GM21723 (cell line): ENCODE data around the gene SNX21.
"Not testable (repeated sequence)": the region's sequence is repeated elsewhere in the genome, so short reads cannot be mapped to it uniquely, and the experiment has no call there.

Experiments
- ATAC-seq: cut with Tn5 transposase; IDR thresholded peaks from one replicate; pipeline ENCODE4 v1.9.1; 2021; ENCODE audit warnings: mild to moderate bottlenecking, moderate library complexity; ENCODE audit not compliant: unreplicated experiment

The SNX21 gene, protein sequence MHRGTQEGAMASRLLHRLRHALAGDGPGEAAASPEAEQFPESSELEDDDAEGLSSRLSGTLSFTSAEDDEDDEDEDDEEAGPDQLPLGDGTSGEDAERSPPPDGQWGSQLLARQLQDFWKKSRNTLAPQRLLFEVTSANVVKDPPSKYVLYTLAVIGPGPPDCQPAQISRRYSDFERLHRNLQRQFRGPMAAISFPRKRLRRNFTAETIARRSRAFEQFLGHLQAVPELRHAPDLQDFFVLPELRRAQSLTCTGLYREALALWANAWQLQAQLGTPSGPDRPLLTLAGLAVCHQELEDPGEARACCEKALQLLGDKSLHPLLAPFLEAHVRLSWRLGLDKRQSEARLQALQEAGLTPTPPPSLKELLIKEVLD

GRCh38 chr20:45833030-45833882 is at the start of gene SNX21:
Gene SNX21 (plus strand): TSS chr20:45833799. CDS start chr20:45833920, 121 bp downstream.
- ATAC-seq = no peak

DNA sequence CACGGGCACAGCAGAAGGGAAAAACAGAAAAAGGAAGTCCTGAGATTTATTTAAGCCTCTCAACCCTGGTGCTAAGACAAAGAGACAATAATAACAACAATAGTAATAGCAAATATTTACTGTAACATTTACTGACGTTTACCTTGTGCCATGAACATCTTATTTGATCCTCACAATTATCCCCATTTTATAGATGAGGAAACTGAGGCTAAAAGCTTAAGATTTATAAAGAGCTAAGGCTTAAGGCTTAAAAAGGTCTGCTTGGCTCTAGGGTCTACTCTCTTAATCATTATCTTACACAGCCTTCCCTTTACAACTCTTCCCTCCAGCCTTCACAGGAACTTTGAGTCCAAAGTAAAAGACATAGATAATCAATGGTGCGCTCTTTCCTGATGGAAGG is 45.2 kb upstream of the SNX21 start:
- no peak for ATAC-seq

DNA sequence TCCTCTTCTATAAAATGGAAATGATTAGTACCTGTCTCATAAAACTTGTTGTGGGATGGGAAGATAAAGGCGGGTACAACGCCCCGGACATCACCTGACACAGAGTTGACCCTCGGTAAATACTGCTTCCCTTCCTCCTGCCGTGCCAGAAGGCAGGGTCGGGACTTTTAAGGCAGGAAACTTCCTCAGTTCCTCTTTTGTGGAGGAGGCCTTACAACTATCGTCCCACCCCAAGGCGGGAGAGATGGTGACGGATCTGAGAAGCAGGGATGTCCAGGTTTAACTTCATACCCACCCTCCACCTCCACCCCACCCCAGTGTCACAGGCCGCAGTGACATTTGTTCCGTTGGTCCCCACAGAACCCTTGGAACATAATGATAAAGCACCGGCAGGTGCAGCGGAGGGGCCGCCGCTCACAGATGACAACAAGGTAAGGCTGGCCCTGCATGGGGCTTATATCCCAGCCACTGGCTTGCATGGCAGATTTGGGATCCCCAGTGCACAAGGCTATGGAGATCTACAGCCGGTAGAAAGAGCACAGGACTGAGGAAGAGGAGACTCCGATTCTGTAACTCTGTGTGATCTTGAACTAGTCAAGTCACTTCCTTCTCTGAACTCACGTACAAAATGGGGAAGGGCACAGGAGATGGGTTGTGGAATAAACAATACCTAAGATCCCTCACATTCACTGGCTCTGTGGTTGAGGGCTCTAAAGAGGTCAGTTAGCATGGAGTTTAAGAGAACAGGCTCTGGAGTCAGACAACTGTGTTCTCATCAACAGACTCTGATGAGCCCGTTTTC is 41.1 kb upstream of the SNX21 start:
- ATAC-seq = peak; percentile 10

DNA sequence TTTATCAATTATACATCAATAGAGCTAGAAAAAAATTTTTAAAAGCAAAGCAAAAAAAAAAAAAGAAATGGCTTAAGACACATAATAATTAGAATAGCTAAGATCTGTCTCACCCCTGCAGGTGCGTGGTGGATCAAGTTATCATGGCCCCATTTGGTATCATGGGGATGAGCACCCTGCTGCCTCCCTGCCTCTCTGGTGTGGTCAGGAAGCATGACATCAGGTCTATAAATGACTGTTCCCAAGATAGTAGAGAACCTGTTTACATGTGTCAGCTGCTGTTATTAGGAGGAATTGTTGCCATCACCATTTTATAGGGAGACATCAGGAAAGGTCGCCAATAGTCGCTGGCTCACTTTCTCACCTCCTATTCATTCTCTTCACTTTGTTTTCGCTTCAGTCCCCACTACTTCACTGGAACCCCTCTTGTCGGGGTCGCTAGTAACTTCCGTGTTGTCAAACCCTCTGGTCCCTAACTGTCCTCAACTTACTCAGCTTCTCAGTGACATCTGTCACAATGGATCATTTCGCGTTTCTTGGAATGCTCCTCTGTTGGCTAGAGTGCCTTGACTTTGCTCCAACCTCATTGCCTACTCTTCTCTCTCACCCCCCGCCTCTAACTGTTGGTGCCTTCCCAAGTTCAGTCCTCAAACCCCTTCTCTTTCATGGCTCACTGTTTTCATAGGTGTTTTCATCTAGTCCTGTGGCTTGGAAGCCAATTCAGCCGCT is 37.1 kb upstream of the SNX21 start:
- no peak for ATAC-seq

- ATAC-seq = not testable (repeated sequence)
Measured at GRCh38 chr20:45797510-45797909, 36.1 kb upstream of the SNX21 start.

DNA sequence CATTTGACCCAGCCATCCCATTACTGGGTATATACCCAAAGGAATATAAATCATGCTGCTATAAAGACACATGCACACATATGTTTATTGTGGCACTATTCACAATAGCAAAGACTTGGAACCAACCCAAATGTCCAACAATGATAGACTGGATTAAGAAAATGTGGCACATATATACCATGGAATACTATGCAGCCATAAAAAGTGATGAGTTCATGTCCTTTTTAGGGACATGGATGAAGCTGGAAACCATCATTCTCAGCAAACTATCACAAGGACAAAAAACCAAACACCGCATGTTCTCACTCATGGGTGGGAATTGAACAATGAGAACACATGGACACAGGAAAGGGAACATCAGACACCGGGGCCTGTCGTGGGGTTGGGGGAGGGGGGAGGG is 35.6 kb upstream of the SNX21 start:
- not testable (repeated sequence) for ATAC-seq

GRCh38 chr20:45798935-45799642 is 34.5 kb upstream of the SNX21 start:
- peak; percentile 56 for ATAC-seq

GRCh38 chr20:45801851-45802250 is 31.7 kb upstream of the SNX21 start:
- ATAC-seq = no peak

DNA sequence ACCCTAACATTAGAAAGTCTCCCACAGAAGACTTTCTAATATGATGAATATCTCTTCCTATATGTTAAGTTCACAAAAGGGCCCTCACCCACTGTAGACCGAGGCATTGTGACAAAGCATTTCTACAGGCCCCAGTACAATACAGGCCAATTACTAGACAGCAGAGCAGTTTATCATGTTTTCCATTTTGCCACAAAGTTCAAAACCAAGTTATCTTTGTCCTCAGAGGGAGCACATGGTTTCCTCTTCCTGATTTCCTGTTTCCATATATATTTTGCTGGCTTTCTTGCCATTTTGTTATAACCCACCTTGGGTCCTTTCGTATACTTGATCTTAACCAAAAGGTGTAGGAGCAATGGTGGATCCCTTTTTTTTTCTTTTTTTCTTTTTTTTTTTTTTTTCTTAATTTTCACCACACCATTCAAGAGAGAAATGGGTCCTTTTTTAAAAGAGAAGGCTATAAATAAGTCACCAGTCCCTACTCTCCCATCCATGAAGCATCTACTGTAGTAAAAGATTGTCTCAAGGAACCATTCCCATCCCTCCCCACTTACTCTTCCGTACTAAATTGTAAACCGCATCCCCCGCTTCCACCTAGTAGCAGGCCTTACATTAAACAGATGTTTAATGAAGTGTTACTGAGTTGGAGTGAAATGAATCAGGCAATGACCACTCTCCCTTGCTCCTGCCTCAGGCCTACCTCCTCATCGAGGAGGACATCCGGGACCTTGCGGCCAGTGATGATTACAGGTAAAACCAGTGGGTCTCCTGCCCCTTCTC is 23.2 kb upstream of the SNX21 start:
- no peak for ATAC-seq

DNA sequence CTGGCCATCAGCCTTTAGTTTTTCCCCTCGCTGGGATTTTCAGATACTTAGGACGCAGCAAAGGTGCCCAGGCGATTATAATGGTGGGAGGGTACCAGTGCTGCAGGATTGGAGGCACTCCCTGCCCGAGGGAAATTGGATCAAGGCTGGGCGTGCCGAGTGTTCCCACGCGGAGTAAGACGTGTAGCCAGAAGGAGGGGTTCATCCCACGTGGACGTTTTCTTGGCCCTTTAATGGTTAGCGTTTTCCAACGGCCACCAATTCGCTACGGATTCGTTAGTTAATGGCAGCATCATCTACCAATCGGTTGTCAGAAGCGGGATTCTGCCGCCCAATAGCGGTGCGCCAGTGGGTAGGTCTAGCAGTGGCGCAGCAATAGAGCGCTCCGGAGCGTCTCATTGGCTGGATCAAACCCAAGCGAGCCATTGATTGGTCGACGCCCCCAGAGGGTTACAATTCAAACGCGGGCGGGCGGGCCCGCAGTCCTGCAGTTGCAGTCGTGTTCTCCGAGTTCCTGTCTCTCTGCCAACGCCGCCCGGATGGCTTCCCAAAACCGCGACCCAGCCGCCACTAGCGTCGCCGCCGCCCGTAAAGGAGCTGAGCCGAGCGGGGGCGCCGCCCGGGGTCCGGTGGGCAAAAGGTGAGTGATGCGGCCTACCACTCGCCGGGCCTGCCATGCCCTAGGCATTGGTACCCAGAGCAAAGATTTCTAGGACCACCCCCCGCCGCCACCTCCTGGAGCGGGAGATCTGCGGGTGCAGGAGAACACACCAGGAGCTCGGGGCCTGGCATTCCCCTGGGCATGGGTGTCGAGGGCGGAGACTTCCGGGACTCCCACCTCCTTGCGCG is 21.2 kb upstream of the SNX21 start, which contains the start of gene UBE2C:
UBE2C (plus strand) TSS at position 488 of the 849 bp plus-strand sequence; CDS start at position 540, 52 bp downstream.
- peak; percentile 95 for ATAC-seq

DNA sequence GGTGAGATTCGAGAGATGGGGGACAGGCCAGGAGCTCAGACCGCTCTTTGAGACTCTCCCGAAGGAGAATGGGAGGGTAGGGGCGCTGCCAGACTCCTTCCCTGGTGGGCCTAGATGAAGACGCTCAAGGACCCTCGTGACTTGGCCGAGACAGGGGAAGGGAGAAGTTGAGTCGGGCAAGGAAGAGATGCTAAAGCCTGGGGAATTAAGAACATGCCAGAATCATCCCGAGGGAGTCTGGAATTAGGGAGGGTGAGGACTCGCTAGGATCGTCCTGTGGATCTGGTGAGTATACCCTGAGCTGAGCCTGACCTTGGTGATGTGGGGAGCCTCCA is 20.6 kb upstream of the SNX21 start:
- ATAC-seq = no peak

DNA sequence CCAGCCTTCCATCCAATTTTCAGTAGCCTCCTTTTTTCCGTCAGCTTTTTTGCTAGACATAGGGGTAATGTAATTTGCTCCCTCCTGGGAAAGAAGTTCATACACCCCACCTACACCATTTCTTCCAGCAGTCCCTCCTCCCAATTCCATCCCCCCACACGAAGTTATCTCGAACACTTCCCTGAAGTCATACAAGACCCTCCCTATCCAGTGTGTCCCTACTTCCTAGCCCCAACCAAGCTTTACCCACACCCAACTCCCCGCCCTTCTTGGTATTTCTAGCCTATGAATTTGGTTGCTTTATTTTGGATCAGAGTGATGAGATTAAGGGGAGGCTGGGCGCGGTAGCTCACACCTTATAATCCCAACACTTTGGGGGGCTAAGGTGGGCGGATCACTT is 20.1 kb upstream of the SNX21 start:
- no peak for ATAC-seq

DNA sequence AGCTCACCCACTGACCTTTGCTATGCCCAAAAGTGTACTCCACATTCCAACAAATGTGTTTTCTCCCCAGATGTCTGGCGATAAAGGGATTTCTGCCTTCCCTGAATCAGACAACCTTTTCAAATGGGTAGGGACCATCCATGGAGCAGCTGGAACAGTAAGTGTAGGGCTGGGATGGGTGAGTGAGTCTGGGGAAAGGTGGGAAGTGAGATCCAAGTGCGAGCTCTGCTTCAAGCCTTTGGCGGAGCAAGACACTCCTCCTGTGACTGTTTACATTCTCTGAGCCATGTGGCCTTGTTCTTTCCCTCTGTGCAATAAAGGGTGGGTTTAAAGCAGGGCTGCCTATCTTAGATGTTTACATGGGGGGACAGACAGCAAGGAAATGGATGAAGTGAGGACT is 19.3 kb upstream of the SNX21 start:
- no peak for ATAC-seq

GRCh38 chr20:45816951-45817350 is 16.6 kb upstream of the SNX21 start:
- no peak for ATAC-seq

- no peak for ATAC-seq
Measured at GRCh38 chr20:45817376-45818194, 16.0 kb upstream of the SNX21 start.

DNA sequence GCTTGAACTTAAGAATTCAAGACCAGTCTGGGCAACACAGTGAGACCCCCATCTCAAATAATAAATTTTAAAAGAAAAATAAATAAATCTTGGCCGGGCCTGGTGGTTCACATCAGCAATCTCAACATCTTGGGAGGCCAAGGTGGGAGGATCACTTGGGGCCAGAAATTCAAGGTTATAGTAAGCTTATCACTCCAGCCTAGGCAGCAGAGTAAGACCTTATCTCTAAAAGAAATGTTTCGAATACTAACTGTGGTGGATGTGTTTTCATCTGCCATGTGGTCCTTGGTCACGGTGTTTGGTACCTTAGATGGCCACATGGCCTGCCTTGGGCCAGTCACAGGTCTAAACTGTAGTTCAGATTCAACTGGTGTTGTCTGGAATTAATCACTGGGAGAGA is 15.4 kb upstream of the SNX21 start:
- ATAC-seq = no peak

GRCh38 chr20:45819466-45819865 is 14.1 kb upstream of the SNX21 start:
- ATAC-seq = no peak
